H9 (cell line): ENCODE results near the gene CCDC88C. TPM values are rescaled to one million over a fixed set of nuclear protein-coding genes. Genes with fewer than 3 reads are reported as not detected.

Experiments used
- DNase-seq: peaks from one replicate; pipeline ENCODE4 v3.0.0-alpha.2; 2017
- H2AFZ ChIP-seq: one replicate; pipeline ENCODE4 v1.6.1; 2013; ENCODE audit warnings: mild to moderate bottlenecking, low read length, control low read depth, moderate library complexity
- H2AK5ac ChIP-seq: 2 replicates; pipeline ENCODE4 v1.6.1; 2013; ENCODE audit warnings: low read length, control low read depth, mixed read lengths; ENCODE audit not compliant: insufficient read length
- H2BK120ac ChIP-seq: one replicate; pipeline ENCODE4 v1.6.1; 2013; ENCODE audit warnings: low read depth, mild to moderate bottlenecking, low read length, control low read depth, inconsistent platforms; ENCODE audit not compliant: poor library complexity, severe bottlenecking
- H2BK12ac ChIP-seq: 2 replicates; pipeline ENCODE4 v1.6.1; 2013; ENCODE audit warnings: low read length, control low read depth, mixed read lengths, low read depth; ENCODE audit not compliant: insufficient read length
- H2BK15ac ChIP-seq: 2 replicates; pipeline ENCODE4 v1.6.1; 2013; ENCODE audit warnings: low read depth, low read length, control low read depth
- H2BK20ac ChIP-seq: one replicate; pipeline ENCODE4 v1.6.1; 2013; ENCODE audit warnings: low read depth, mild to moderate bottlenecking, low read length, control low read depth, inconsistent platforms; ENCODE audit not compliant: poor library complexity, severe bottlenecking
- H2BK5ac ChIP-seq: 2 replicates; pipeline ENCODE4 v1.6.1; 2013; ENCODE audit warnings: low read length, control low read depth, mixed read lengths; ENCODE audit not compliant: insufficient read length
- H3K14ac ChIP-seq: 2 replicates; pipeline ENCODE4 v1.6.1; 2013; ENCODE audit warnings: low read length, control low read depth; ENCODE audit not compliant: insufficient read depth
- H3K18ac ChIP-seq: 2 replicates; pipeline ENCODE4 v1.6.1; 2013; ENCODE audit warnings: low read depth, mild to moderate bottlenecking, mixed read lengths, low read length, control low read depth; ENCODE audit not compliant: insufficient read length
- H3K23ac ChIP-seq: 2 replicates; pipeline ENCODE4 v1.6.1; 2013; ENCODE audit warnings: low read length, control low read depth, mixed read lengths, low read depth; ENCODE audit not compliant: insufficient read length
- H3K23me2 ChIP-seq: 2 replicates; pipeline ENCODE4 v1.6.1; 2013; ENCODE audit warnings: low read depth, mild to moderate bottlenecking, mixed read lengths, low read length, control low read depth; ENCODE audit not compliant: insufficient read length, poor library complexity, severe bottlenecking
- H3K27ac ChIP-seq: 2 replicates; pipeline ENCODE4 v1.5.1; 2013; ENCODE audit warnings: low read length, control low read depth, mixed read lengths, low read depth; ENCODE audit not compliant: insufficient read length
- H3K27me3 ChIP-seq: 2 replicates; pipeline ENCODE4 v1.6.1; 2013; ENCODE audit warnings: low read length, control low read depth, inconsistent platforms; ENCODE audit not compliant: insufficient read depth
- H3K4ac ChIP-seq: 2 replicates; pipeline ENCODE4 v1.6.1; 2013; ENCODE audit warnings: low read depth, mild to moderate bottlenecking, control low read depth, inconsistent platforms, low read length, moderate library complexity
- H3K4me1 ChIP-seq: 2 replicates; pipeline ENCODE4 v1.6.1; 2013; ENCODE audit warnings: low read length, control low read depth, inconsistent platforms; ENCODE audit not compliant: insufficient read depth
- H3K4me2 ChIP-seq: 2 replicates; pipeline ENCODE4 v1.6.1; 2013; ENCODE audit warnings: low read length, control low read depth, mixed read lengths; ENCODE audit not compliant: insufficient read length, insufficient read depth
- H3K56ac ChIP-seq: 2 replicates; pipeline ENCODE4 v1.6.1; 2013; ENCODE audit warnings: low read depth, mild to moderate bottlenecking, mixed read lengths, low read length, control low read depth; ENCODE audit not compliant: insufficient read length
- H3K79me1 ChIP-seq: 2 replicates; pipeline ENCODE4 v1.6.1; 2013; ENCODE audit warnings: low read depth, mild to moderate bottlenecking, moderate library complexity, low read length, control low read depth, inconsistent platforms; ENCODE audit not compliant: insufficient read depth, poor library complexity, severe bottlenecking
- H3K79me2 ChIP-seq: 2 replicates; pipeline ENCODE4 v1.6.1; 2013; ENCODE audit warnings: low read length, control low read depth, inconsistent platforms; ENCODE audit not compliant: insufficient read depth
- H3K9ac ChIP-seq: 2 replicates; pipeline ENCODE4 v1.6.1; 2013; ENCODE audit warnings: low read length, control low read depth, mixed read lengths; ENCODE audit not compliant: insufficient read length; ENCODE audit errors: extremely low read depth
- H3K9me3 ChIP-seq: one replicate; pipeline ENCODE4 v1.6.1; 2013; ENCODE audit warnings: low read depth, low read length, inconsistent platforms; ENCODE audit not compliant: control insufficient read depth
- H3T11ph ChIP-seq: one replicate; pipeline ENCODE4 v1.6.1; 2013; ENCODE audit warnings: mild to moderate bottlenecking, low read length, control low read depth, inconsistent platforms
- H4K20me1 ChIP-seq: one replicate; pipeline ENCODE4 v1.6.1; 2013; ENCODE audit not compliant: control insufficient read depth, insufficient read length, insufficient read depth
- H4K5ac ChIP-seq: 2 replicates; pipeline ENCODE4 v1.6.1; 2013; ENCODE audit warnings: low read depth, mild to moderate bottlenecking, mixed read lengths, low read length, control low read depth; ENCODE audit not compliant: insufficient read length
- H4K8ac ChIP-seq: replicated peaks from 2 replicates; pipeline ENCODE4 v1.6.1; 2013; ENCODE audit warnings: low read length, control low read depth, mixed read lengths, low read depth; ENCODE audit not compliant: insufficient read length
- H4K91ac ChIP-seq: 2 replicates; pipeline ENCODE4 v1.6.1; 2013; ENCODE audit warnings: low read depth, mild to moderate bottlenecking, moderate library complexity, mixed read lengths, low read length, control low read depth; ENCODE audit not compliant: insufficient read length
- H3K27ac Mint-ChIP-seq, 3 experiments: 2 replicates in 2 of 3; 3 replicates in 1 of 3; pipeline ENCODE4 v1.8.0; 2020 to 2021; ENCODE audit warnings: mixed read lengths in 3 of 3, mild to moderate bottlenecking in 1 of 3, moderate library complexity in 1 of 3
- H3K27me3 Mint-ChIP-seq: 2 replicates; pipeline ENCODE4 v1.8.0; 2021; ENCODE audit warnings: low read depth, mild to moderate bottlenecking, moderate library complexity, mixed read lengths
- H3K36me3 Mint-ChIP-seq, 3 experiments: 2 replicates in 2 of 3; 3 replicates in 1 of 3; pipeline ENCODE4 v1.8.0; 2020 to 2021; ENCODE audit warnings: low read depth in 3 of 3, mixed read lengths in 3 of 3; ENCODE audit not compliant: insufficient read depth in 1 of 3
- H3K4me1 Mint-ChIP-seq, 2 experiments: 2 replicates each; pipeline ENCODE4 v1.8.0; 2020; ENCODE audit warnings: mixed read lengths in 2 of 2
- H3K4me3 Mint-ChIP-seq, 2 experiments: 2 replicates in 1 of 2; 3 replicates in 1 of 2; pipeline ENCODE4 v1.8.0; 2020 to 2021; ENCODE audit warnings: mild to moderate bottlenecking in 2 of 2, mixed read lengths in 2 of 2, moderate library complexity in 1 of 2
- H3K9me3 Mint-ChIP-seq, 2 experiments: 2 replicates in 1 of 2; 3 replicates in 1 of 2; pipeline ENCODE4 v1.8.0; 2020; ENCODE audit warnings: mild to moderate bottlenecking in 2 of 2, mixed read lengths in 2 of 2, moderate library complexity in 1 of 2
- CTCF ChIP-seq: fragments of 200-600 bp; sonication (generic); conservative IDR thresholded peaks from 3 replicates; pipeline ENCODE4 v1.8.0; 2021; ENCODE audit warnings: antibody characterized with exemption, mild to moderate bottlenecking
- WGBS: extraction: QIAGEN DNeasy Blood & Tissue Kit; methylation state at CpG from one replicate; pipeline ENCODE4 v1.1.7; 2013; ENCODE audit warnings: missing lambda C conversion rate, low lambda C conversion rate, mixed read lengths; ENCODE audit not compliant: insufficient read length; ENCODE audit errors: extremely low coverage; 5-methylcytosine and 5-hydroxymethylcytosine counted together
- total RNA-seq: library from RNA; stranded (reverse); gene quantifications from 2 replicates; pipeline ENCODE4 v1.2.1, GENCODE V29; 2021

The CCDC88C gene
- total RNA-seq, 1 experiment from 2014 or later, result 52.4 TPM

- Mint-ChIP-seq H3K4me1 (no peaks in the 10 kb centered on the region), H3K27ac (no peak overlapping the region), H3K36me3 (peaks cover 6 to 11% (median 6%) of the 10 kb centered on the region in 3 experiments; a peak in 6 of 7 replicates), H3K4me3 (no peak overlapping the region), H3K9me3 (peaks cover 12 to 13% of the 10 kb centered on the region in 2 experiments), H3K27me3 (peaks cover 1% of the 10 kb centered on the region; the same call in 1 of the 2 replicates)
- no peak for TF ChIP-seq CTCF
- Histone ChIP-seq H2AFZ (no peak overlapping the region), H3K23ac (no peak overlapping the region), H3K27ac (no peak overlapping the region), H2BK12ac (no peak overlapping the region), H3K4me2 (no peak overlapping the region), H4K5ac (no peak overlapping the region), H3K23me2 (no peaks in the 10 kb centered on the region), H3K9me3 (peaks cover 8% of the 10 kb centered on the region), H2BK5ac (no peak overlapping the region), H4K20me1 (no peaks in the 10 kb centered on the region), H2BK120ac (no peak overlapping the region), H2BK15ac (no peak overlapping the region), H3K18ac (no peak overlapping the region), H3K56ac (no peak overlapping the region), H3K27me3 (no peaks in the 10 kb centered on the region), H3K79me1 (no peaks in the 10 kb centered on the region), H3K9ac (no peak overlapping the region), H4K8ac (no peak overlapping the region), H2BK20ac (no peak overlapping the region), H4K91ac (no peak overlapping the region), H3T11ph (no peak overlapping the region), H3K4me1 (no peaks in the 10 kb centered on the region), H3K14ac (no peak overlapping the region), H2AK5ac (no peak overlapping the region), H3K79me2 (no peaks in the 10 kb centered on the region), H3K4ac (no peak overlapping the region)
- DNase-seq, result no peak
- WGBS, result no CpG with 5 or more reads among the region's 6 CpGs
Measured at GRCh38 chr14:91444335-91445020, 26.9 kb upstream of the CCDC88C start.
